ENCODE data around the gene CFAP221.

The CFAP221 gene

GRCh38 chr2:119590873-119591272 lies 46.6 kb downstream of the CFAP221 start:
- no peaks in the 10 kb centered on the region for H3K27me3 ChIP-seq (replicated peaks; ENCODE audit: insufficient read depth, low read length)
- no peaks in the 10 kb centered on the region for H3K36me3 ChIP-seq (replicated peaks; ENCODE audit: insufficient read depth, low read length)
- H3K4me1 ChIP-seq (ENCODE audit: low read length) = no peaks in the 10 kb centered on the region
- H3K4me2 ChIP-seq (ENCODE audit: low read depth, low read length) = no peak overlapping the region
- no peak overlapping the region for H3K4me3 ChIP-seq (ENCODE audit: low read length)
- TF ChIP-seq EZH2phosphoT487 (IDR thresholded peaks at IDR 0.05; ENCODE audit: low read length) (no peak), EZH2 (optimal IDR thresholded peaks at IDR 0.05; ENCODE audit: low read depth, low read length) (no peak), CTCF (IDR thresholded peaks at IDR 0.05; ENCODE audit: low read length) (no peak)
- no peak overlapping the region for H3K27ac ChIP-seq (ENCODE audit: low read length)
- no peak for DNase-seq
- no peaks in the 10 kb centered on the region for H3F3A ChIP-seq (ENCODE audit: insufficient read depth, low read length)
- H2AFZ ChIP-seq (ENCODE audit: low read length) = no peak overlapping the region
- H4K20me1 ChIP-seq (ENCODE audit: insufficient read depth, low read length) = no peaks in the 10 kb centered on the region
- no peaks in the 10 kb centered on the region for H3K79me2 ChIP-seq (ENCODE audit: low read length)
- H3K9me2 ChIP-seq (replicated peaks; ENCODE audit: insufficient read depth, low read length) = no peaks in the 10 kb centered on the region
- H3K9ac ChIP-seq (ENCODE audit: low read length) = no peak overlapping the region
- H3K9me3 ChIP-seq (replicated peaks; ENCODE audit: insufficient read depth, low read length) = no peaks in the 10 kb centered on the region

- H3K4me1 ChIP-seq (ENCODE audit: low read length) = no peaks in the 10 kb centered on the region
- no peaks in the 10 kb centered on the region for H3K27me3 ChIP-seq (replicated peaks; ENCODE audit: insufficient read depth, low read length)
- no peak overlapping the region for H3K27ac ChIP-seq (ENCODE audit: low read length)
- no peak overlapping the region for H2AFZ ChIP-seq (ENCODE audit: low read length)
- H3F3A ChIP-seq (ENCODE audit: insufficient read depth, low read length) = no peaks in the 10 kb centered on the region
- no peak for DNase-seq
- H3K36me3 ChIP-seq (replicated peaks; ENCODE audit: insufficient read depth, low read length) = no peaks in the 10 kb centered on the region
- no peaks in the 10 kb centered on the region for H3K9me3 ChIP-seq (replicated peaks; ENCODE audit: insufficient read depth, low read length)
- H3K9ac ChIP-seq (ENCODE audit: low read length) = no peak overlapping the region
- TF ChIP-seq EZH2 (optimal IDR thresholded peaks at IDR 0.05; ENCODE audit: low read depth, low read length) (no peak), EZH2phosphoT487 (IDR thresholded peaks at IDR 0.05; ENCODE audit: low read length) (no peak), CTCF (IDR thresholded peaks at IDR 0.05; ENCODE audit: low read length) (no peak)
- no peak overlapping the region for H3K4me3 ChIP-seq (ENCODE audit: low read length)
- H3K79me2 ChIP-seq (ENCODE audit: low read length) = no peaks in the 10 kb centered on the region
- no peaks in the 10 kb centered on the region for H4K20me1 ChIP-seq (ENCODE audit: insufficient read depth, low read length)
- no peak overlapping the region for H3K4me2 ChIP-seq (ENCODE audit: low read depth, low read length)
- H3K9me2 ChIP-seq (replicated peaks; ENCODE audit: insufficient read depth, low read length) = no peaks in the 10 kb centered on the region
Measured at GRCh38 chr2:119591523-119591922, 47.3 kb downstream of the CFAP221 start.

- no peak overlapping the region for H3K4me3 ChIP-seq (ENCODE audit: low read length)
- H3K4me1 ChIP-seq (ENCODE audit: low read length) = no peaks in the 10 kb centered on the region
- no peaks in the 10 kb centered on the region for H3K9me2 ChIP-seq (replicated peaks; ENCODE audit: insufficient read depth, low read length)
- no peaks in the 10 kb centered on the region for H3K27me3 ChIP-seq (replicated peaks; ENCODE audit: insufficient read depth, low read length)
- no peak overlapping the region for H2AFZ ChIP-seq (ENCODE audit: low read length)
- H3K79me2 ChIP-seq (ENCODE audit: low read length) = no peaks in the 10 kb centered on the region
- no peak overlapping the region for H3K27ac ChIP-seq (ENCODE audit: low read length)
- H3K9me3 ChIP-seq (replicated peaks; ENCODE audit: insufficient read depth, low read length) = no peaks in the 10 kb centered on the region
- no peak for DNase-seq
- H3K4me2 ChIP-seq (ENCODE audit: low read depth, low read length) = no peak overlapping the region
- no peaks in the 10 kb centered on the region for H4K20me1 ChIP-seq (ENCODE audit: insufficient read depth, low read length)
- no peak overlapping the region for H3K9ac ChIP-seq (ENCODE audit: low read length)
- H3F3A ChIP-seq (ENCODE audit: insufficient read depth, low read length) = no peaks in the 10 kb centered on the region
- no peaks in the 10 kb centered on the region for H3K36me3 ChIP-seq (replicated peaks; ENCODE audit: insufficient read depth, low read length)
- no peak for TF ChIP-seq EZH2phosphoT487 (IDR thresholded peaks at IDR 0.05; ENCODE audit: low read length)
- no peak for TF ChIP-seq EZH2 (optimal IDR thresholded peaks at IDR 0.05; ENCODE audit: low read depth, low read length)
Measured at GRCh38 chr2:119592436-119592835, 48.2 kb downstream of the CFAP221 start.

- H3K9me2 ChIP-seq (replicated peaks; ENCODE audit: insufficient read depth, low read length) = no peaks in the 10 kb centered on the region
- no peaks in the 10 kb centered on the region for H3K27me3 ChIP-seq (replicated peaks; ENCODE audit: insufficient read depth, low read length)
- no peak overlapping the region for H3K27ac ChIP-seq (ENCODE audit: low read length)
- H3K36me3 ChIP-seq (replicated peaks; ENCODE audit: insufficient read depth, low read length) = no peaks in the 10 kb centered on the region
- no peaks in the 10 kb centered on the region for H4K20me1 ChIP-seq (ENCODE audit: insufficient read depth, low read length)
- no peaks in the 10 kb centered on the region for H3F3A ChIP-seq (ENCODE audit: insufficient read depth, low read length)
- TF ChIP-seq EZH2 (optimal IDR thresholded peaks at IDR 0.05; ENCODE audit: low read depth, low read length) (no peak), EZH2phosphoT487 (IDR thresholded peaks at IDR 0.05; ENCODE audit: low read length) (no peak), CTCF (IDR thresholded peaks at IDR 0.05; ENCODE audit: low read length) (no peak)
- no peaks in the 10 kb centered on the region for H3K9me3 ChIP-seq (replicated peaks; ENCODE audit: insufficient read depth, low read length)
- H3K79me2 ChIP-seq (ENCODE audit: low read length) = no peaks in the 10 kb centered on the region
- no peaks in the 10 kb centered on the region for H3K4me1 ChIP-seq (ENCODE audit: low read length)
- H3K4me2 ChIP-seq (ENCODE audit: low read depth, low read length) = no peak overlapping the region
- H3K9ac ChIP-seq (ENCODE audit: low read length) = no peak overlapping the region
- no peak overlapping the region for H3K4me3 ChIP-seq (ENCODE audit: low read length)
- no peak for DNase-seq
- no peak overlapping the region for H2AFZ ChIP-seq (ENCODE audit: low read length)
Measured at GRCh38 chr2:119596638-119597037, 52.4 kb downstream of the CFAP221 start.
